ENCODE measurements around the gene MAPK10.
"Not testable (repeated sequence)": the region's sequence is repeated elsewhere in the genome, so short reads cannot be mapped to it uniquely, and the experiment has no call there.

Gene MAPK10

GRCh38 chr4:86089781-86090323, 270.0 kb downstream of the MAPK10 start:
- H3K4me3 ChIP-seq (ENCODE audit: low read depth, low read length), result no peak overlapping the region
- H3K36me3 ChIP-seq (ENCODE audit: control insufficient read depth, insufficient read depth, low read length), result no peaks in the 10 kb centered on the region
- H3K79me2 ChIP-seq, result no peaks in the 10 kb centered on the region
- TF ChIP-seq, protein P1, sequence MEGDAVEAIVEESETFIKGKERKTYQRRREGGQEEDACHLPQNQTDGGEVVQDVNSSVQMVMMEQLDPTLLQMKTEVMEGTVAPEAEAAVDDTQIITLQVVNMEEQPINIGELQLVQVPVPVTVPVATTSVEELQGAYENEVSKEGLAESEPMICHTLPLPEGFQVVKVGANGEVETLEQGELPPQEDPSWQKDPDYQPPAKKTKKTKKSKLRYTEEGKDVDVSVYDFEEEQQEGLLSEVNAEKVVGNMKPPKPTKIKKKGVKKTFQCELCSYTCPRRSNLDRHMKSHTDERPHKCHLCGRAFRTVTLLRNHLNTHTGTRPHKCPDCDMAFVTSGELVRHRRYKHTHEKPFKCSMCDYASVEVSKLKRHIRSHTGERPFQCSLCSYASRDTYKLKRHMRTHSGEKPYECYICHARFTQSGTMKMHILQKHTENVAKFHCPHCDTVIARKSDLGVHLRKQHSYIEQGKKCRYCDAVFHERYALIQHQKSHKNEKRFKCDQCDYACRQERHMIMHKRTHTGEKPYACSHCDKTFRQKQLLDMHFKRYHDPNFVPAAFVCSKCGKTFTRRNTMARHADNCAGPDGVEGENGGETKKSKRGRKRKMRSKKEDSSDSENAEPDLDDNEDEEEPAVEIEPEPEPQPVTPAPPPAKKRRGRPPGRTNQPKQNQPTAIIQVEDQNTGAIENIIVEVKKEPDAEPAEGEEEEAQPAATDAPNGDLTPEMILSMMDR (IDR thresholded peaks at IDR 0.05), result no peak
- H3K9me3 ChIP-seq (ENCODE audit: control insufficient read depth, low read length), result no peaks in the 10 kb centered on the region
- H3K9ac ChIP-seq, result no peak overlapping the region
- H3K4me2 ChIP-seq (ENCODE audit: low read length), result no peak overlapping the region
- H3K27me3 ChIP-seq (ENCODE audit: control insufficient read depth, insufficient read depth, low read length), result no peaks in the 10 kb centered on the region
- no peak overlapping the region for H2AFZ ChIP-seq
- no peaks in the 10 kb centered on the region for H3K4me1 ChIP-seq
- H3K27ac ChIP-seq, result no peak overlapping the region

- H3K4me1 ChIP-seq, result no peaks in the 10 kb centered on the region
- no peak overlapping the region for H3K27ac ChIP-seq
- H3K9me3 ChIP-seq (ENCODE audit: control insufficient read depth, low read length), result no peaks in the 10 kb centered on the region
- TF ChIP-seq, protein P1 (IDR thresholded peaks at IDR 0.05), result no peak
- H3K9ac ChIP-seq, result no peak overlapping the region
- H3K79me2 ChIP-seq, result no peaks in the 10 kb centered on the region
- H2AFZ ChIP-seq, result no peak overlapping the region
- no peak overlapping the region for H3K4me2 ChIP-seq (ENCODE audit: low read length)
- H3K27me3 ChIP-seq (ENCODE audit: control insufficient read depth, insufficient read depth, low read length), result no peaks in the 10 kb centered on the region
- no peak overlapping the region for H3K4me3 ChIP-seq (ENCODE audit: low read depth, low read length)
- H3K36me3 ChIP-seq (ENCODE audit: control insufficient read depth, insufficient read depth, low read length), result no peaks in the 10 kb centered on the region
Observed at GRCh38 chr4:86089053-86089452, 270.8 kb downstream of the MAPK10 start.

DNA sequence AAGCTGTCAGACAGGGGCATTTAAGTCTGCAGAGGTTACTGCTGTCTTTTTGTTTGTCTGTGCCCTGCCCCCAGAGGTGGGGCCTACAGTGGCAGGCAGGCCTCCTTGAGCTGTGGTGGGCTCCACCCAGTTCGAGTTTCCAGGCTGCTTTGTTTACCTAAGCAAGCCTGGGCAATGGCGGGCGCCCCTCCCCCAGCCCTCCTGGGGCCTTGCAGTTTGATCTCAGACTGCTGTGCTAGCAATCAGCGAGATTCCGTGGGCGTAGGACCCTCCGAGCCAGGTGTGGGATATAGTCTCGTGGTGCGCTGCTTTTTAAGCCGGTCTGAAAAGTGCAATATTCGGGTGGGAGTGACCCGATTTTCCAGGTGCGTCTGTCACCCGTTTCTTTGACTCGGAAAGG, 284.1 kb downstream of the MAPK10 start:
- H2AFZ ChIP-seq; H3K9ac ChIP-seq; H3K4me1 ChIP-seq; H3K27ac ChIP-seq; H3K4me2 ChIP-seq (ENCODE audit: low read length); H3K4me3 ChIP-seq (ENCODE audit: low read depth, low read length); H3K79me2 ChIP-seq; H3K36me3 ChIP-seq (ENCODE audit: control insufficient read depth, insufficient read depth, low read length); H3K9me3 ChIP-seq (ENCODE audit: control insufficient read depth, low read length); H3K27me3 ChIP-seq (ENCODE audit: control insufficient read depth, insufficient read depth, low read length): not testable (repeated sequence)

DNA sequence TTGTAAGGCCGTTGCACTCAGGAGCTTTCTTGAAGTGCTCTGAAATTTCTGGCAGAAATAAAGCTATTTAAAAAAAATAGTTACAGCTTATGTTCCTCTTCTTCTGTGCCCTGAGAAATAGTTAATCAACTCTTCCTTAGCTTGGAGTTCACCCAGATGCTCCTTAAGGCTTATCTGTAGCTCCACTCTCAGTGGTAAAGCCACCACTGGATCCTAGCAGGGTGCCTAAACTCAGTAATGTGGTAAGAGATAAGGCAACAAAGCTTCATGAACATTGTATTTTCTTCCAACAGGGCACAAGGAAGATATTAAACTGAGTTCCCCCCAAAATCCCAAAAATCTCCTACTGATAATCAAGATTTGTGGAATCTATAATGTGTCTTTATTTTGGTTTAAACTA, 299.5 kb downstream of the MAPK10 start:
- H3K9ac ChIP-seq, result no peak overlapping the region
- no peaks in the 10 kb centered on the region for H3K9me3 ChIP-seq (ENCODE audit: control insufficient read depth, low read length)
- no peaks in the 10 kb centered on the region for H3K79me2 ChIP-seq
- no peak overlapping the region for H2AFZ ChIP-seq
- TF ChIP-seq, protein P1 (IDR thresholded peaks at IDR 0.05), result no peak
- H3K27me3 ChIP-seq (ENCODE audit: control insufficient read depth, insufficient read depth, low read length), result no peaks in the 10 kb centered on the region
- H3K4me1 ChIP-seq, result no peaks in the 10 kb centered on the region
- no peak overlapping the region for H3K27ac ChIP-seq
- H3K36me3 ChIP-seq (ENCODE audit: control insufficient read depth, insufficient read depth, low read length), result no peaks in the 10 kb centered on the region
- no peak overlapping the region for H3K4me2 ChIP-seq (ENCODE audit: low read length)
- no peak overlapping the region for H3K4me3 ChIP-seq (ENCODE audit: low read depth, low read length)

DNA sequence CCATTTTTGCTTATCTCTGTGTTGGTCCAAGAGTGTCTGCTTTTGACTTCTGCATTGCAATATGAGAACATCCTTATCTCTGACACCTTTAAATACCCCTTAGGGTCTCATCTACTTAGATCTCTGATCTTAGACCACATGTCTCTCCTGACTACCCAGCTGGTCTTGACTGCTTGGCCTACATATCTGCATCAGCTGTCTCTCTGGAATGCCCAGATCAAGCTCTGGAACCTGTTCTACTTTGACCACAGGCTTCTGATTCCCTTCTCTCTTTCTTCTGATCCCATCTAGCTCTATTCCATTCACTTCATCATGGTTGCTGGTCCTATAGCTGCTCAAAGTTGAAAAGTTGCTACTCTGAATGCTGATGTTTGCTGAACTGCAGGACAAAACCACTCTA, 301.2 kb downstream of the MAPK10 start:
- Histone ChIP-seq H3K27ac (no peak overlapping the region), H2AFZ (no peak overlapping the region), H3K79me2 (no peaks in the 10 kb centered on the region), H3K4me2 (ENCODE audit: low read length) (no peak overlapping the region), H3K4me3 (ENCODE audit: low read depth, low read length) (no peak overlapping the region), H3K9me3 (ENCODE audit: control insufficient read depth, low read length) (no peaks in the 10 kb centered on the region), H3K27me3 (ENCODE audit: control insufficient read depth, insufficient read depth, low read length) (no peaks in the 10 kb centered on the region), H3K9ac (no peak overlapping the region), H3K36me3 (ENCODE audit: control insufficient read depth, insufficient read depth, low read length) (no peaks in the 10 kb centered on the region), H3K4me1 (no peaks in the 10 kb centered on the region)
- TF ChIP-seq, protein P1 (IDR thresholded peaks at IDR 0.05), result no peak
